ENCODE results near the gene RPTN.

Gene RPTN

DNA sequence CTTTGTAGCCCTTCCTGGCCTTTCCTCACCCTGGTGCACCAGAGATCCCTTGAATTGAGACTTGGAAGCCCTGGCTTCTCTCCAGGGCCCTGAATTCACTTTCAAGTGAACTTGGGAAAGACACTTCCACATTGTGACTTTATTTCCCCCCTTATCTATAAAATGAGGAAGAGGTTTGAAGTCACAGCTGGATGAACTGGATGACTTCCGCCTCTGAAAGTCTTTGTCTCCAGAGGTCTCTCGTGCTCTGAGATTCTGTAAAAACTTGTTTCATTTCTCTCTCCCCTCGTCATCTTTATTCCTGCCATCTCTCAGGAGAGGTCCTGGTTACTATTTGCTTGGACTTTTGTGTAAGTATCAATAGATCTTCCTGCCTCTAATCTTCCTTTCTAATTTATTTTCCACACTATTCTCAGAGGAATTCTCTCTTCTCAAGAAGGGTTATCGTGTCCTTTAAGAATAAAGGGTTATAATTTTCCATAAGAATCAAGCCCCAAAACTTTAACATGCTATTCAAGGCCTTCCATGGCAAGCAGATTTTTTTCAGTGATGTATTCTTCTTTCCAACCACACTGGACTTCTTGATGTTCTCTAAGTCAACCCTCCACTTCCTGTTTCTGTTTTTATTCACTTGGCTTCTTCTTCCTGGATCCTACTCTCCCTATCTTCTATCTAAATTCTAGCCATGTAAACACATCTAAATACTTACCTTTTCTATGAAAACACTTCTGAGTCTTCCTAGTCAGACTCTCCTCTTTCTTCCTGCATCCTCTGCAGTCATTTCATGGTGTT is 6.5 kb upstream of the RPTN start:
- TF ChIP-seq ZFX (IDR thresholded peaks at IDR 0.05) = no peak
- TF ChIP-seq CTCF (conservative IDR thresholded peaks at IDR 0.05) = no peak
- no peak overlapping the region for H3K27ac ChIP-seq

- H3K27ac ChIP-seq = no peak overlapping the region
- no peak for TF ChIP-seq CTCF (conservative IDR thresholded peaks at IDR 0.05)
- TF ChIP-seq ZFX (IDR thresholded peaks at IDR 0.05) = no peak
Measured at GRCh38 chr1:152164517-152165136, 5.6 kb upstream of the RPTN start.

- H3K27ac ChIP-seq = no peak overlapping the region
- TF ChIP-seq ZFX (IDR thresholded peaks at IDR 0.05) (no peak), CTCF (conservative IDR thresholded peaks at IDR 0.05) (no peak)
Measured at GRCh38 chr1:152162792-152163463, 3.9 kb upstream of the RPTN start.

DNA sequence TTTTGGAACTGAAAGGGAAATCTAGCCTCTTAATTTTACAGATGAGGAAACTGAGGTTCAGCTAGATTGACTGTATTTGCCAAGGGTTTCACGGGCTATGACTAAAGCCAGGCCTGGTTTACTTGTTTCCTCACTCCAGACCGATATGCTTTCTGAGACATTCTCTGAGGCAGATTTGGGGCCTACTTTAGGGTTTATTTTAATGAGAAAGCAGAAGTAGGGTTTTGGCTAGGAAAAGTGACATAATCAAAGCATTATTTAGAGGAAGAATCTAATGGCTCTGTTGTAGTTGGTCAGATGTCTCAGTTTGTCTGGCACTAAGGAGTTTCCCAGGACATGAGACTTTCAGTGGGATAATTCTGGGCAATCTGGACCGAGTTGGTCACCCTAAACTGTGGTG is 1.5 kb upstream of the RPTN start:
- TF ChIP-seq ZFX (IDR thresholded peaks at IDR 0.05) (no peak), CTCF (conservative IDR thresholded peaks at IDR 0.05) (no peak)
- no peak overlapping the region for H3K27ac ChIP-seq

- TF ChIP-seq CTCF (conservative IDR thresholded peaks at IDR 0.05) = no peak
- no peak for TF ChIP-seq ZFX (IDR thresholded peaks at IDR 0.05)
- no peak overlapping the region for H3K27ac ChIP-seq
Measured at GRCh38 chr1:152153996-152154395, 5.0 kb downstream of the RPTN start.

DNA sequence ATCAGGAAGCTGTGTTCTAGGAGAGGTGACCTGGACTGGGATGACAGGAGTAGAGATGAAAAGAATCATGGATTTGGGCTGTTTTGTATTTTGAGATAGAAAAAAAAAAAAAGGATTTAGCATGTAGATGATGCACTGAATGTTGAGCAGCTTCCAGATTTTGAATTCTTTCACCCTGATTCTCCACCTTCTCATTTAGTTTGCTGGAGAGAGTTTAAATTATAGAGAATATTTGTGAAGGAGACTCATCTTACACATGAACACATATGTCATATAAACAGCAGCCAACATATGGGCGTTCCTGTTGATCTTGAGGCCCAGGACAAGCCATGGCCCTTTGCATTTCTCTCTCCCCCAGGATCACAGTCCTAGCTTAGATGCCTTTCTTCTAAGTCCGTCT is 7.4 kb downstream of the RPTN start:
- no peak for TF ChIP-seq CTCF (conservative IDR thresholded peaks at IDR 0.05)
- TF ChIP-seq ZFX (IDR thresholded peaks at IDR 0.05) = no peak
- H3K27ac ChIP-seq = no peak overlapping the region

DNA sequence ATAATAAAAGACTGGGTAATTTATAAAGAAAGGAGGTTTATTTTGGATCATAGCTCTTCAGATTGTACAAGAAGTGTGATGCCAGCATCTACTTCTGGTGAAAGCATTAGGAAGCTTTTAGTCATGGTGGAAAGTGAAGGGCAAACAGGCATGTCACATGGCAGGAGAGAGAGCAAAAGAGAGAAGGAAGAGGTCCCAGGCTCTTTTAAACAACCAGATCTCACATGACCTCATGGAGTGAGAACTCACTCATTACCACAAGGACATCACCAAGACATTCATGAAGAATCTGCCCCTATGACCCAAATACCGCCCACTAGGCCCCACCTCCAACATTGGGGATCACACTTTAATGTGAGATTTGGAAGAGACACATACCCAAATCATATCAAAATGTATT is 10.0 kb downstream of the RPTN start:
- TF ChIP-seq CTCF (conservative IDR thresholded peaks at IDR 0.05) = no peak
- no peak for TF ChIP-seq ZFX (IDR thresholded peaks at IDR 0.05)

More for the DNA sequence above, 10.0 kb downstream of the RPTN start:
- no peak overlapping the region for H3K27ac ChIP-seq
